ENCODE measurements around the gene VPS11.

- TF ChIP-seq, protein P1, sequence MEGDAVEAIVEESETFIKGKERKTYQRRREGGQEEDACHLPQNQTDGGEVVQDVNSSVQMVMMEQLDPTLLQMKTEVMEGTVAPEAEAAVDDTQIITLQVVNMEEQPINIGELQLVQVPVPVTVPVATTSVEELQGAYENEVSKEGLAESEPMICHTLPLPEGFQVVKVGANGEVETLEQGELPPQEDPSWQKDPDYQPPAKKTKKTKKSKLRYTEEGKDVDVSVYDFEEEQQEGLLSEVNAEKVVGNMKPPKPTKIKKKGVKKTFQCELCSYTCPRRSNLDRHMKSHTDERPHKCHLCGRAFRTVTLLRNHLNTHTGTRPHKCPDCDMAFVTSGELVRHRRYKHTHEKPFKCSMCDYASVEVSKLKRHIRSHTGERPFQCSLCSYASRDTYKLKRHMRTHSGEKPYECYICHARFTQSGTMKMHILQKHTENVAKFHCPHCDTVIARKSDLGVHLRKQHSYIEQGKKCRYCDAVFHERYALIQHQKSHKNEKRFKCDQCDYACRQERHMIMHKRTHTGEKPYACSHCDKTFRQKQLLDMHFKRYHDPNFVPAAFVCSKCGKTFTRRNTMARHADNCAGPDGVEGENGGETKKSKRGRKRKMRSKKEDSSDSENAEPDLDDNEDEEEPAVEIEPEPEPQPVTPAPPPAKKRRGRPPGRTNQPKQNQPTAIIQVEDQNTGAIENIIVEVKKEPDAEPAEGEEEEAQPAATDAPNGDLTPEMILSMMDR (IDR thresholded peaks at IDR 0.05 in 8 of 11, conservative IDR thresholded peaks at IDR 0.05 in 3 of 11): no peak
- TF ChIP-seq POLR2A (IDR thresholded peaks at IDR 0.05) (no peak), POLR2AphosphoS5 (IDR thresholded peaks at IDR 0.05) (no peak)
Observed at GRCh38 chr11:119077839-119078238, 10.2 kb downstream of the VPS11 start.

Data from spleen (tissue), 7 donors.